ENCODE results near the gene MFNG.

DNA sequence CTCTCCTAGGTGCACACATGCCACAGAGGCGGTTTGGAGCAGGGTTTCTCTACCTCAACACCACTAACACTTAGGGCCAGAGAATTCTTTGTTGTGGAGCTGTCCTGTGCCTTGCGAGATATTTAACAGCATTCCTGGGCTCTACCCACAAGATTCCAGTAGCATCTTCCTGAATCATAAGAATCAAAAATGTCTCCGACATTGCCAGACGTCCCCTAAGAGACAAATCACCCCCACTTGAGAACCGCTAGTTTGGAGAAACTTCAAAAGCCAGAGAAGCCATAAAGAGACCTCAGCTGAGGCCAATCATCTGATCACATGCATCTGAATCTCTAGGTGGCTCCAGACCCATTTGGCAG lies 16.1 kb downstream of the MFNG start:
- TF ChIP-seq CTCF (IDR thresholded peaks at IDR 0.05) (no peak), SIN3A (IDR thresholded peaks at IDR 0.05; ENCODE audit: borderline replicate concordance, insufficient read depth, low read depth, low read length) (no peak), POLR2AphosphoS5 (IDR thresholded peaks at IDR 0.05; ENCODE audit: low read depth, low read length) (no peak)

Measured in Panc1 (cell line).